IgD-negative memory B cell (primary cell): ENCODE results near the gene UVRAG. TPM values are rescaled to one million over a fixed set of nuclear protein-coding genes. Genes with fewer than 3 reads are reported as not detected.
"Not testable (repeated sequence)": the region's sequence is repeated elsewhere in the genome, so short reads cannot be mapped to it uniquely, and the experiment has no call there.

ENCODE experiments used
- H3K27ac Mint-ChIP-seq, 3 donors: one replicate each; pipeline ENCODE4 v1.8.0; 2020 to 2022; ENCODE audit warnings: mild to moderate bottlenecking in 3 of 3, mixed read lengths in 3 of 3, moderate library complexity in 1 of 3
- H3K27me3 Mint-ChIP-seq: one replicate; pipeline ENCODE4 v1.8.0; 2021; ENCODE audit warnings: mixed read lengths
- H3K36me3 Mint-ChIP-seq: one replicate; pipeline ENCODE4 v1.8.0; 2020; ENCODE audit warnings: mild to moderate bottlenecking, mixed read lengths
- H3K4me1 Mint-ChIP-seq, 3 donors: one replicate each; pipeline ENCODE4 v1.8.0; 2020 to 2022; ENCODE audit warnings: mixed read lengths in 3 of 3, mild to moderate bottlenecking in 1 of 3
- H3K4me3 Mint-ChIP-seq, 4 donors: one replicate each; pipeline ENCODE4 v1.8.0; 2020 to 2022; ENCODE audit warnings: mild to moderate bottlenecking in 4 of 4, mixed read lengths in 4 of 4, moderate library complexity in 3 of 4
- H3K9me3 Mint-ChIP-seq, 3 donors: one replicate each; pipeline ENCODE4 v1.8.0; 2020 to 2021; ENCODE audit warnings: mixed read lengths in 3 of 3, mild to moderate bottlenecking in 1 of 3
- polyA plus RNA-seq: library from polyadenylated mRNA; unstranded; fragments of 300-500 nt; fragmentation: Illumina TruSeq; gene quantifications from one replicate; pipeline ENCODE4 v1.2.3, GENCODE V29; 2021

The UVRAG gene
- polyA plus RNA-seq, 1 donor from 2014 or later = 79.9 TPM

GRCh38 chr11:75827562-75827961 is 12.6 kb downstream of the UVRAG start:
- Mint-ChIP-seq H3K27me3 (no peaks in the 10 kb centered on the region), H3K27ac (peak overlapping the region; percentile 11 to 85 (median 63)), H3K9me3 (no peaks in the 10 kb centered on the region), H3K4me1 (peaks cover 47 to 64% (median 62%) of the 10 kb centered on the region in 3 donors), H3K4me3 (peak overlapping the region in 3 of 4 donors; percentile 2 to 72 (median 3)), H3K36me3 (peaks cover 3% of the 10 kb centered on the region)

- H3K4me1 Mint-ChIP-seq = peaks cover 42 to 72% (median 64%) of the 10 kb centered on the region in 3 donors
- no peaks in the 10 kb centered on the region for H3K27me3 Mint-ChIP-seq
- H3K27ac Mint-ChIP-seq = peak overlapping the region in 1 of 3 donors; percentile 63
- peak overlapping the region in 1 of 4 donors; percentile 65 for H3K4me3 Mint-ChIP-seq
- peaks cover 12% of the 10 kb centered on the region for H3K36me3 Mint-ChIP-seq
- H3K9me3 Mint-ChIP-seq = no peaks in the 10 kb centered on the region
Measured at GRCh38 chr11:75831915-75832502, 17.0 kb downstream of the UVRAG start.

- Mint-ChIP-seq H3K36me3 (peaks cover 12% of the 10 kb centered on the region), H3K27me3 (no peaks in the 10 kb centered on the region), H3K27ac (peak overlapping the region in 1 of 3 donors; percentile 82), H3K4me1 (peaks cover 45 to 74% (median 68%) of the 10 kb centered on the region in 3 donors), H3K4me3 (peak overlapping the region in 1 of 4 donors; percentile 45), H3K9me3 (no peaks in the 10 kb centered on the region)
Measured at GRCh38 chr11:75834728-75835127, 19.7 kb downstream of the UVRAG start.

- Mint-ChIP-seq H3K4me3 (peak overlapping the region; percentile 0 to 68 (median 21)), H3K9me3 (no peaks in the 10 kb centered on the region), H3K27ac (peak overlapping the region; percentile 1 to 86 (median 13)), H3K36me3 (peaks cover 12% of the 10 kb centered on the region), H3K4me1 (peaks cover 49 to 75% (median 74%) of the 10 kb centered on the region in 3 donors), H3K27me3 (no peaks in the 10 kb centered on the region)
Measured at GRCh38 chr11:75836417-75836816, 21.4 kb downstream of the UVRAG start.

- Mint-ChIP-seq H3K9me3 (no peaks in the 10 kb centered on the region), H3K27ac (peak overlapping the region in 1 of 3 donors; percentile 84), H3K27me3 (no peaks in the 10 kb centered on the region), H3K36me3 (peaks cover 9% of the 10 kb centered on the region), H3K4me1 (peaks cover 52 to 62% (median 60%) of the 10 kb centered on the region in 3 donors), H3K4me3 (no peak overlapping the region)
Measured at GRCh38 chr11:75839851-75840250, 24.8 kb downstream of the UVRAG start.

GRCh38 chr11:75840522-75840921 is 25.5 kb downstream of the UVRAG start:
- peaks cover 8% of the 10 kb centered on the region for H3K36me3 Mint-ChIP-seq
- peak overlapping the region in 2 of 3 donors; percentile 84 to 90 for H3K27ac Mint-ChIP-seq
- H3K27me3 Mint-ChIP-seq = no peaks in the 10 kb centered on the region
- H3K4me1 Mint-ChIP-seq = peaks cover 54 to 63% (median 60%) of the 10 kb centered on the region in 3 donors
- H3K9me3 Mint-ChIP-seq = peaks cover 0 to 3% (median 0%) of the 10 kb centered on the region in 3 donors
- no peak overlapping the region for H3K4me3 Mint-ChIP-seq

GRCh38 chr11:75841739-75842138 is 26.7 kb downstream of the UVRAG start:
- Mint-ChIP-seq H3K9me3 (peaks cover 0 to 3% (median 0%) of the 10 kb centered on the region in 3 donors), H3K36me3 (peaks cover 7% of the 10 kb centered on the region), H3K27ac (no peak overlapping the region), H3K4me1 (peaks cover 51 to 60% (median 59%) of the 10 kb centered on the region in 3 donors), H3K4me3 (peak overlapping the region in 1 of 4 donors; percentile 35), H3K27me3 (no peaks in the 10 kb centered on the region)

GRCh38 chr11:75845324-75845723 is 30.3 kb downstream of the UVRAG start:
- H3K4me3 Mint-ChIP-seq = no peak overlapping the region

GRCh38 chr11:75849894-75850293 is 34.9 kb downstream of the UVRAG start:
- H3K27me3 Mint-ChIP-seq = no peaks in the 10 kb centered on the region
- H3K4me3 Mint-ChIP-seq = peak overlapping the region in 2 of 4 donors; percentile 57 to 67
- peaks cover 0 to 3% (median 0%) of the 10 kb centered on the region in 3 donors for H3K9me3 Mint-ChIP-seq
- H3K4me1 Mint-ChIP-seq = peaks cover 30 to 48% (median 45%) of the 10 kb centered on the region in 3 donors
- peaks cover 5% of the 10 kb centered on the region for H3K36me3 Mint-ChIP-seq
- H3K27ac Mint-ChIP-seq = peak overlapping the region in 1 of 3 donors; percentile 4

More at GRCh38 chr11:75845324-75845723, 30.3 kb downstream of the UVRAG start:
- peak overlapping the region in 1 of 3 donors; percentile 26 for H3K27ac Mint-ChIP-seq
- peaks cover 7% of the 10 kb centered on the region for H3K36me3 Mint-ChIP-seq
- H3K27me3 Mint-ChIP-seq = no peaks in the 10 kb centered on the region
- peaks cover 32 to 53% (median 49%) of the 10 kb centered on the region in 3 donors for H3K4me1 Mint-ChIP-seq
- H3K9me3 Mint-ChIP-seq = peaks cover 0 to 3% (median 0%) of the 10 kb centered on the region in 3 donors

- peaks cover 3% of the 10 kb centered on the region for H3K36me3 Mint-ChIP-seq
- no peaks in the 10 kb centered on the region for H3K27me3 Mint-ChIP-seq
- peak overlapping the region in 2 of 4 donors; percentile 9 to 53 for H3K4me3 Mint-ChIP-seq
- no peaks in the 10 kb centered on the region for H3K9me3 Mint-ChIP-seq
- H3K27ac Mint-ChIP-seq = peak overlapping the region in 1 of 3 donors; percentile 7
- peaks cover 26 to 49% (median 44%) of the 10 kb centered on the region in 3 donors for H3K4me1 Mint-ChIP-seq
Measured at GRCh38 chr11:75850787-75851186, 35.8 kb downstream of the UVRAG start.

- H3K4me1 Mint-ChIP-seq = peaks cover 26 to 45% (median 40%) of the 10 kb centered on the region in 3 donors
- H3K36me3 Mint-ChIP-seq = peaks cover 3% of the 10 kb centered on the region
- H3K27ac Mint-ChIP-seq = peak overlapping the region in 1 of 3 donors; percentile 7
- no peaks in the 10 kb centered on the region for H3K9me3 Mint-ChIP-seq
- peak overlapping the region in 1 of 4 donors; percentile 37 for H3K4me3 Mint-ChIP-seq
- H3K27me3 Mint-ChIP-seq = no peaks in the 10 kb centered on the region
Measured at GRCh38 chr11:75851203-75851602, 36.2 kb downstream of the UVRAG start.

- H3K4me3 Mint-ChIP-seq = no peak overlapping the region
- H3K27me3 Mint-ChIP-seq = no peaks in the 10 kb centered on the region
- peaks cover 6% of the 10 kb centered on the region for H3K36me3 Mint-ChIP-seq
- no peaks in the 10 kb centered on the region for H3K9me3 Mint-ChIP-seq
- peaks cover 38 to 49% (median 43%) of the 10 kb centered on the region in 3 donors for H3K4me1 Mint-ChIP-seq
- peak overlapping the region in 1 of 3 donors; percentile 57 for H3K27ac Mint-ChIP-seq
Measured at GRCh38 chr11:75852406-75853017, 37.5 kb downstream of the UVRAG start.

- H3K36me3 Mint-ChIP-seq, H3K4me3 Mint-ChIP-seq, H3K27ac Mint-ChIP-seq, H3K27me3 Mint-ChIP-seq, H3K9me3 Mint-ChIP-seq: not testable (repeated sequence)
- peaks cover 47 to 53% (median 48%) of the 10 kb centered on the region in 3 donors for H3K4me1 Mint-ChIP-seq
Measured at GRCh38 chr11:75853563-75853962, 38.6 kb downstream of the UVRAG start.

GRCh38 chr11:75853971-75854370 is 39.0 kb downstream of the UVRAG start:
- H3K36me3 Mint-ChIP-seq = peaks cover 6% of the 10 kb centered on the region
- peak overlapping the region in 1 of 3 donors; percentile 68 for H3K27ac Mint-ChIP-seq
- H3K4me1 Mint-ChIP-seq = peaks cover 49 to 55% (median 49%) of the 10 kb centered on the region in 3 donors
- no peaks in the 10 kb centered on the region for H3K9me3 Mint-ChIP-seq
- H3K4me3 Mint-ChIP-seq = no peak overlapping the region
- H3K27me3 Mint-ChIP-seq = no peaks in the 10 kb centered on the region

GRCh38 chr11:75855206-75855605 is 40.2 kb downstream of the UVRAG start:
- H3K4me3 Mint-ChIP-seq = peak overlapping the region in 1 of 4 donors; percentile 50
- peaks cover 6% of the 10 kb centered on the region for H3K36me3 Mint-ChIP-seq
- H3K27me3 Mint-ChIP-seq = no peaks in the 10 kb centered on the region
- no peaks in the 10 kb centered on the region for H3K9me3 Mint-ChIP-seq
- peaks cover 42 to 46% (median 45%) of the 10 kb centered on the region in 3 donors for H3K4me1 Mint-ChIP-seq
- peak overlapping the region in 1 of 3 donors; percentile 8 for H3K27ac Mint-ChIP-seq
